Esophagus muscularis mucosa (tissue), 4 donors: ENCODE data around the gene XPNPEP2. TPM values are rescaled to one million over a fixed set of nuclear protein-coding genes. Genes with fewer than 3 reads are reported as not detected.

Experiments used
- DNase-seq: peaks from one replicate; pipeline ENCODE4 v3.0.0-alpha.2; 2017; ENCODE audit errors: extremely low spot score
- H3K27ac ChIP-seq, 4 donors: fragments of 200-600 bp; sonication (generic); replicated peaks in 1 of 4; 1 replicate in 3 of 4; 2 replicates in 1 of 4; pipeline ENCODE4 v1.5.1; 2016 to 2019; ENCODE audit warnings: mild to moderate bottlenecking in 1 of 4
- H3K27me3 ChIP-seq, 4 donors: fragments of 200-600 bp; sonication (generic); one replicate each; pipeline versions ENCODE4 v1.5.1 to v1.6.0; 2016 to 2019
- H3K36me3 ChIP-seq, 4 donors: fragments of 200-600 bp; sonication (generic); one replicate each; pipeline ENCODE4 v1.5.1; 2016 to 2019
- H3K4me1 ChIP-seq, 4 donors: fragments of 200-600 bp; sonication (generic); one replicate each; pipeline ENCODE4 v1.5.1; 2016 to 2019
- H3K4me3 ChIP-seq, 4 donors: fragments of 200-600 bp; sonication (generic); 1 replicate in 2 of 4; 2 replicates in 2 of 4; pipeline ENCODE4 v1.5.1; 2016 to 2019; ENCODE audit warnings: mild to moderate bottlenecking in 4 of 4, moderate library complexity in 1 of 4
- H3K9me3 ChIP-seq, 4 donors: fragments of 200-600 bp; sonication (generic); 1 replicate in 3 of 4; 2 replicates in 1 of 4; pipeline ENCODE4 v1.5.1; 2016 to 2019
- CTCF ChIP-seq, 3 experiments: fragments of 200-600 bp in 2 of 3; fragments of 450-650 bp in 1 of 3; sonication (generic) in 2 of 3; IDR thresholded peaks; one replicate each; pipeline ENCODE4 v1.5.1; 2017 to 2019; ENCODE audit warnings: antibody characterized with exemption in 3 of 3, mild to moderate bottlenecking in 2 of 3, moderate library complexity in 1 of 3
- EP300 ChIP-seq: sonication (generic); formaldehyde crosslinking; IDR thresholded peaks from one replicate; pipeline ENCODE4 v1.6.1; 2017; ENCODE audit warnings: antibody characterized with exemption
- POLR2A ChIP-seq: fragments of 450-650 bp; IDR thresholded peaks from one replicate; pipeline ENCODE4 v1.6.1; 2017; ENCODE audit warnings: antibody characterized with exemption, moderate library complexity, mild to moderate bottlenecking, low read depth
- POLR2AphosphoS5 ChIP-seq, 2 donors: sonication (generic); formaldehyde crosslinking; IDR thresholded peaks; one replicate each; pipeline ENCODE4 v1.6.1; 2017; ENCODE audit warnings: antibody characterized with exemption in 2 of 2
- whole genome bisulfite sequencing: methylation state at CpG from one replicate; pipeline ENCODE4 v1.1.5; 2018; 5-methylcytosine and 5-hydroxymethylcytosine counted together
- intact Hi-C: fragments of 100-400 bp; cut with DNase I; formaldehyde crosslinking; loops from one replicate; pipeline ENCODE4 v1.15.1; 2023
- total RNA-seq, 4 donors: library from RNA; depleted of rRNA; stranded (reverse); fragments of >200 nt; gene quantifications; one replicate each; pipeline versions ENCODE4 v1.1.0 to v1.2.1, GENCODE V29; 2016

Gene XPNPEP2
- total RNA-seq, 4 donors from 2014 or later: 3.3 to 14.4 (median 5.0) TPM

DNA sequence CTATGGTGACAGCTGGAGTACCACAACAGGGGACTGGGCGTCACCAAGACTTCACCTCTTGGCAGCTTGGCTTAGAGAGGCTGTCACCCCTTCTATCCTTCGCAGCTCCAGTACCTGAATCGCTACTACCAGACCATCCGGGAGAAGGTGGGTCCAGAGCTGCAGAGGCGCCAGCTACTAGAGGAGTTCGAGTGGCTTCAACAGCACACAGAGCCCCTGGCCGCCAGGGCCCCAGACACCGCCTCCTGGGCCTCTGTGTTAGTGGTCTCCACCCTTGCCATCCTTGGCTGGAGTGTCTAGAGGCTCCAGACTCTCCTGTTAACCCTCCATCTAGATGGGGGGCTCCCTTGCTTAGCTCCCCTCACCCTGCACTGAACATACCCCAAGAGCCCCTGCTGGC lies 29.4 kb downstream of the XPNPEP2 start:
- Histone ChIP-seq H3K4me1 (no peaks in the 10 kb centered on the region), H3K4me3 (no peak overlapping the region), H3K27ac (no peak overlapping the region), H3K9me3 (no peaks in the 10 kb centered on the region), H3K27me3 (no peaks in the 10 kb centered on the region), H3K36me3 (no peaks in the 10 kb centered on the region)
- WGBS: 94% methylated on average over 6 of the region's 8 CpGs
- intact Hi-C loops: no loop called here
- TF ChIP-seq EP300 (no peak), CTCF (IDR thresholded peaks at IDR 0.05) (no peak), POLR2A (no peak), POLR2AphosphoS5 (IDR thresholded peaks at IDR 0.05) (no peak)
- DNase-seq: no peak

DNA sequence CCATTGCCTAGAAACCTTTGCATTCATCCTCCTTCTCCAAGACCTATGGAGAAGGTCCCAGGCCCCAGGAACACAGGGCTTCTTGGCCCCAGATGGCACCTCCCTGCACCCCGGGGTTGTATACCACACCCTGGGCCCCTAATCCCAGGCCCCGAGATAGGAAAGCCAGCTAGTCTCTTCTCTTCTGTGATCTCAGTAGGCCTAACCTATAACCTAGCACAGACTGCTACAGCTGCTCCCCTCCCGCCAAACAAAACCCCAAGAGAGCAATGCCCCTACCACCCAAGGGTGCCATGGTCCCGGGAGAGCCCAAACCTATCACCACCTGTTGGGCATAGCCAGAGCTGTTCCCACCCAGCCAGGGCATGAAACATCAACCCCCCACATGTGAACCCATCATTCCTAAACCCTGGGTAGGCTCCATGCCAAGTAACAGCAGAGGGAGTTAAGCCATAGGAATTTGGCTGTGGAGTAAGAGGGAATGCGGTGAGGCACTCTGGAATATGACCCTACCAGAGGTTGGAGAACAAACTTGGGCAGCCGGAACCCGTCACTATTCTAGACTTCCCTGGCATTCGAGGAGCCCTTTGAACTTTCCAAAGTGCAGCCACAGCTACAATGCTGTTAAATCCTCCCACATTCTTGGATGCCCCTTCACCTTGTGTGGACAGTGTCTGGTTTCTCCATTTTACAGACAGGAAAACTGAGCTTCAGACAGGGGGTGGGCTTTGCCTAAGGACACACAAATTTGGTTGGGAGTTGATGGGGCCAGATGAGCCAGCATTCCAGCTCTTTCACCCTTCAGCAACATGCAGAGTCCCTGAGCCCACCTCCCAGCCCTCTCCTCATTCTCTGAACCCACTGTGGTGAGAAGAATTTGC lies 30.0 kb downstream of the XPNPEP2 start:
- H3K4me1 ChIP-seq: no peaks in the 10 kb centered on the region
- H3K9me3 ChIP-seq: no peaks in the 10 kb centered on the region
- no peak for DNase-seq
- WGBS: 74% methylated on average over 5 of the region's 8 CpGs
- TF ChIP-seq CTCF (IDR thresholded peaks at IDR 0.05) (no peak), POLR2A (no peak), EP300 (no peak), POLR2AphosphoS5 (IDR thresholded peaks at IDR 0.05) (no peak)
- no peaks in the 10 kb centered on the region for H3K27me3 ChIP-seq
- no peak overlapping the region for H3K4me3 ChIP-seq
- H3K36me3 ChIP-seq: no peaks in the 10 kb centered on the region
- no peak overlapping the region for H3K27ac ChIP-seq
- intact Hi-C loops: no loop called here

GRCh38 chrX:129769467-129770154 lies 30.8 kb downstream of the XPNPEP2 start:
- no peaks in the 10 kb centered on the region for H3K9me3 ChIP-seq
- no peak for DNase-seq
- no peak overlapping the region for H3K27ac ChIP-seq
- 64% methylated on average over 9 of the region's 9 CpGs for WGBS
- no peaks in the 10 kb centered on the region for H3K36me3 ChIP-seq
- H3K4me3 ChIP-seq: no peak overlapping the region
- no peaks in the 10 kb centered on the region for H3K27me3 ChIP-seq
- intact Hi-C loops: no loop called here
- TF ChIP-seq POLR2A: no peak
- no peak for TF ChIP-seq CTCF (IDR thresholded peaks at IDR 0.05)
- no peak for TF ChIP-seq POLR2AphosphoS5 (IDR thresholded peaks at IDR 0.05)
- no peak for TF ChIP-seq EP300
- no peaks in the 10 kb centered on the region for H3K4me1 ChIP-seq

GRCh38 chrX:129771266-129771995 lies 32.7 kb downstream of the XPNPEP2 start:
- Histone ChIP-seq H3K27me3 (no peaks in the 10 kb centered on the region), H3K9me3 (no peaks in the 10 kb centered on the region), H3K36me3 (no peaks in the 10 kb centered on the region), H3K27ac (no peak overlapping the region), H3K4me1 (no peaks in the 10 kb centered on the region), H3K4me3 (no peak overlapping the region)
- intact Hi-C loops: no loop called here
- 71% methylated on average over 14 of the region's 14 CpGs for WGBS
- no peak for TF ChIP-seq EP300
- no peak for TF ChIP-seq POLR2A
- no peak for TF ChIP-seq CTCF (IDR thresholded peaks at IDR 0.05)
- TF ChIP-seq POLR2AphosphoS5 (IDR thresholded peaks at IDR 0.05): no peak
- DNase-seq: no peak
